ENCODE data around the gene CYTH4.
A peak's percentile ranks its signal among the peaks of the same experiment; 100 is the strongest.

Gene CYTH4

GRCh38 chr22:37269936-37270678 is 12.2 kb upstream of the CYTH4 start:
- no peak for DNase-seq (ENCODE audit: low read depth in 2 of 2)

- no peak for DNase-seq (ENCODE audit: low read depth in 2 of 2)
These were observed 11.2 kb upstream of the CYTH4 start for GRCh38 chr22:37270928-37271650.

- no peak for DNase-seq (ENCODE audit: low read depth in 2 of 2)
These were observed 9.0 kb upstream of the CYTH4 start for GRCh38 chr22:37273126-37273845.

GRCh38 chr22:37273846-37274225 is 8.5 kb upstream of the CYTH4 start:
- DNase-seq (ENCODE audit: low read depth in 2 of 2), result no peak

GRCh38 chr22:37274380-37274862 is 7.9 kb upstream of the CYTH4 start:
- DNase-seq (ENCODE audit: low read depth in 2 of 2), result no peak

- DNase-seq (ENCODE audit: low read depth in 2 of 2), result no peak
These were observed 7.2 kb upstream of the CYTH4 start for GRCh38 chr22:37275134-37275533.

GRCh38 chr22:37275622-37276021 is 6.7 kb upstream of the CYTH4 start:
- DNase-seq (ENCODE audit: low read depth in 2 of 2), result no peak

GRCh38 chr22:37276776-37277175 is 5.5 kb upstream of the CYTH4 start:
- DNase-seq (ENCODE audit: low read depth in 2 of 2), result no peak

GRCh38 chr22:37277384-37277783 is 4.9 kb upstream of the CYTH4 start:
- DNase-seq (ENCODE audit: low read depth in 2 of 2), result no peak

- DNase-seq (ENCODE audit: low read depth in 2 of 2), result no peak
These were observed 4.0 kb upstream of the CYTH4 start for GRCh38 chr22:37278261-37278660.

GRCh38 chr22:37279331-37280181 is 2.8 kb upstream of the CYTH4 start:
- DNase-seq (ENCODE audit: low read depth in 2 of 2), result no peak

GRCh38 chr22:37280718-37281117 is 1.6 kb upstream of the CYTH4 start:
- no peak for DNase-seq (ENCODE audit: low read depth in 2 of 2)

GRCh38 chr22:37281195-37281594 is 1.1 kb upstream of the CYTH4 start:
- DNase-seq (ENCODE audit: low read depth in 2 of 2), result no peak

- DNase-seq (ENCODE audit: low read depth in 2 of 2), result no peak
These were observed 493 bp upstream of the CYTH4 start for GRCh38 chr22:37281646-37282384.

GRCh38 chr22:37283393-37283937 is 1.2 kb downstream of the CYTH4 start:
- DNase-seq (ENCODE audit: low read depth in 2 of 2), result peak in 1 of 2 donors; percentile 71

- DNase-seq (ENCODE audit: low read depth in 2 of 2), result no peak
These were observed 2.0 kb downstream of the CYTH4 start for GRCh38 chr22:37284126-37284804.

GRCh38 chr22:37284805-37285355 is 2.6 kb downstream of the CYTH4 start:
- peak in 1 of 2 donors; percentile 41 for DNase-seq (ENCODE audit: low read depth in 2 of 2)

GRCh38 chr22:37285937-37286336 is 3.6 kb downstream of the CYTH4 start:
- DNase-seq (ENCODE audit: low read depth in 2 of 2), result no peak

GRCh38 chr22:37287550-37287951 is 5.2 kb downstream of the CYTH4 start:
- no peak for DNase-seq (ENCODE audit: low read depth in 2 of 2)

GRCh38 chr22:37288521-37288920 is 6.2 kb downstream of the CYTH4 start:
- DNase-seq (ENCODE audit: low read depth in 2 of 2), result no peak

Measured in stimulated activated CD4-positive, alpha-beta T cell treated with anti-CD3 and anti-CD28 coated beads, Interleukin-1b, Interleukin-23, amount 100 ng/mL, for 4 hours (primary cell).